ENCODE results near the gene TRAPPC14.

The TRAPPC14 gene

DNA sequence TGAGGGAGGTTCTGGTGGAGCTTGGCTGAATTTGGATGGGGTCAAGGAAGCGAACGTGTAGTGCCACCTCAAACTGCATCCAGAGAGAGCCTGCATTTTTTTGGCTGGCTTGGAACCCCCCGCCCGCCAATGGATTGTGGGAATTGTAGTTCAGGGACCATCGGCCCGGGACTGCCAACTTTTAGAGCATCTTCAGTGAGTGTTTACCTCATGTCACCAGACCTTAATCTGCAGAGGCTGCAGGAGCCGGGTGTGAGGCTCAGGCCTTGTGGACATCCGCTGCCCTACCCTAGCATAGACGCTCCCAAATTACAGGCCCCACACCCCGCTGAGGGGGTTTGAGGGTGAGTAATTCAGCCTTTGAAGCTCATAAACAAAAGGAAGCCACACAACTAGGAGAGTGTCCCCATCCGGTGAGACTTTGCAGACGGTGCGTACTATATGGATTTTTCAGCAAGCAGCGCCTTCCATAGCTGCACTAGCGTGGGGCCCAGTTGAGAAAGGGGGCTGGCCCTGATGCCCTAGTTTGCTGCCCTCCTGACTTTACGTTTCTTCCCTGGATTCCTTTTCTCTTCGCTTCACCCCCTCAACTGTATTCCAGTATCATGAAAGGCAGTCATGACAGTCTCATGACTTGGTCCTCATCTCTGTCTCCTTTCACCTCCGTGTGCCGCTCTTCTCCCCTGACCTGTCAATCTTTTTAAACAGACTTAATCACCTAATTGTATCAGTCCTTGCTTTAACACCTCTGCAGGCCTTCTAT, 38.4 kb downstream of the TRAPPC14 start (continued):
- TF ChIP-seq EGR2 (tag by site-specific recombination; IDR thresholded peaks at IDR 0.05; ENCODE audit: low read depth) (no peak), ZNF654 (tag by site-specific recombination; IDR thresholded peaks at IDR 0.05; ENCODE audit: low read depth) (no peak), ZNF146 (tag by site-specific recombination; IDR thresholded peaks at IDR 0.05) (no peak), ZNF544 (tag by site-specific recombination; IDR thresholded peaks at IDR 0.05) (no peak), ZNF23 (tag by site-specific recombination; IDR thresholded peaks at IDR 0.05; ENCODE audit: borderline replicate concordance) (no peak), KLF9 (tag by site-specific recombination; IDR thresholded peaks at IDR 0.05; ENCODE audit: low read depth) (peak; percentile 64), TCF7L2 (IDR thresholded peaks at IDR 0.05; ENCODE audit: borderline replicate concordance, low read depth, low read length) (0 out of 2 replicates have a peak, but pooled peaks have one; percentile 27), ZNF529 (tag by site-specific recombination; IDR thresholded peaks at IDR 0.05; ENCODE audit: insufficient replicate concordance) (no peak), ZNF292 (tag by site-specific recombination; IDR thresholded peaks at IDR 0.05; ENCODE audit: borderline replicate concordance, low read depth) (no peak), ZNF311 (tag by site-specific recombination; IDR thresholded peaks at IDR 0.05; ENCODE audit: borderline replicate concordance) (no peak), ZNF175 (tag by site-specific recombination; IDR thresholded peaks at IDR 0.05) (no peak), ZBTB7A (tag by site-specific recombination; IDR thresholded peaks at IDR 0.05; ENCODE audit: low read depth) (no peak), ZBTB21 (tag by site-specific recombination; IDR thresholded peaks at IDR 0.05) (no peak), ZNF248 (tag by site-specific recombination; IDR thresholded peaks at IDR 0.05) (no peak), SCRT2 (tag by site-specific recombination; IDR thresholded peaks at IDR 0.05) (no peak), ZFHX2 (tag by site-specific recombination; conservative IDR thresholded peaks at IDR 0.05) (no peak), ZFP37 (tag by site-specific recombination; IDR thresholded peaks at IDR 0.05) (no peak), ZNF10 (tag by site-specific recombination; IDR thresholded peaks at IDR 0.05) (no peak), ZNF664 (tag by site-specific recombination; IDR thresholded peaks at IDR 0.05) (no peak), YY2 (tag by site-specific recombination; IDR thresholded peaks at IDR 0.05) (0 out of 2 replicates have a peak, but pooled peaks have one; percentile 27), ZNF133 (tag by site-specific recombination; IDR thresholded peaks at IDR 0.05) (no peak), ZNF521 (tag by site-specific recombination; IDR thresholded peaks at IDR 0.05) (no peak), HOXA7 (CRISPR knock-in tag; IDR thresholded peaks at IDR 0.05; ENCODE audit: borderline replicate concordance) (no peak), FEZF1 (tag by site-specific recombination; IDR thresholded peaks at IDR 0.05) (no peak), ZNF785 (tag by site-specific recombination; IDR thresholded peaks at IDR 0.05) (no peak), HOXD13 (CRISPR knock-in tag; IDR thresholded peaks at IDR 0.05; ENCODE audit: borderline replicate concordance) (no peak), ZSCAN16 (tag by site-specific recombination; IDR thresholded peaks at IDR 0.05) (no peak), ZNF548 (tag by site-specific recombination; IDR thresholded peaks at IDR 0.05) (no peak), REPIN1 (tag by site-specific recombination; IDR thresholded peaks at IDR 0.05; ENCODE audit: low read depth) (no peak), ZBTB17 (tag by site-specific recombination; IDR thresholded peaks at IDR 0.05) (peak; percentile 82)
- TF ChIP-seq, protein P1, sequence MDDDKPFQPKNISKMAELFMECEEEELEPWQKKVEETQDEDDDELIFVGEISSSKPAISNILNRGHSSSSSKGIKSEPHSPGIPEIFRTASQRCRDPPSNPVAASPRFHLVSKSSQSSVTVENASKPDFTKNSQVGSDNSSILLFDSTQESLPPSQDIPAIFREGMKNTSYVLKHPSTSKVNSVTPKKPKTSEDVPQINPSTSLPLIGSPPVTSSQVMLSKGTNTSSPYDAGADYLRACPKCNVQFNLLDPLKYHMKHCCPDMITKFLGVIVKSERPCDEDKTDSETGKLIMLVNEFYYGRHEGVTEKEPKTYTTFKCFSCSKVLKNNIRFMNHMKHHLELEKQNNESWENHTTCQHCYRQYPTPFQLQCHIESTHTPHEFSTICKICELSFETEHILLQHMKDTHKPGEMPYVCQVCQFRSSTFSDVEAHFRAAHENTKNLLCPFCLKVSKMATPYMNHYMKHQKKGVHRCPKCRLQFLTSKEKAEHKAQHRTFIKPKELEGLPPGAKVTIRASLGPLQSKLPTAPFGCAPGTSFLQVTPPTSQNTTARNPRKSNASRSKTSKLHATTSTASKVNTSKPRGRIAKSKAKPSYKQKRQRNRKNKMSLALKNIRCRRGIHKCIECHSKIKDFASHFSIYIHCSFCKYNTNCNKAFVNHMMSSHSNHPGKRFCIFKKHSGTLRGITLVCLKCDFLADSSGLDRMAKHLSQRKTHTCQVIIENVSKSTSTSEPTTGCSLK (tag by site-specific recombination; IDR thresholded peaks at IDR 0.05) = no peak
- TF ChIP-seq, protein P2, sequence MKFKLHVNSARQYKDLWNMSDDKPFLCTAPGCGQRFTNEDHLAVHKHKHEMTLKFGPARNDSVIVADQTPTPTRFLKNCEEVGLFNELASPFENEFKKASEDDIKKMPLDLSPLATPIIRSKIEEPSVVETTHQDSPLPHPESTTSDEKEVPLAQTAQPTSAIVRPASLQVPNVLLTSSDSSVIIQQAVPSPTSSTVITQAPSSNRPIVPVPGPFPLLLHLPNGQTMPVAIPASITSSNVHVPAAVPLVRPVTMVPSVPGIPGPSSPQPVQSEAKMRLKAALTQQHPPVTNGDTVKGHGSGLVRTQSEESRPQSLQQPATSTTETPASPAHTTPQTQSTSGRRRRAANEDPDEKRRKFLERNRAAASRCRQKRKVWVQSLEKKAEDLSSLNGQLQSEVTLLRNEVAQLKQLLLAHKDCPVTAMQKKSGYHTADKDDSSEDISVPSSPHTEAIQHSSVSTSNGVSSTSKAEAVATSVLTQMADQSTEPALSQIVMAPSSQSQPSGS (tag by site-specific recombination; IDR thresholded peaks at IDR 0.05; ENCODE audit: low read depth) = no peak
- TF ChIP-seq, protein P3, sequence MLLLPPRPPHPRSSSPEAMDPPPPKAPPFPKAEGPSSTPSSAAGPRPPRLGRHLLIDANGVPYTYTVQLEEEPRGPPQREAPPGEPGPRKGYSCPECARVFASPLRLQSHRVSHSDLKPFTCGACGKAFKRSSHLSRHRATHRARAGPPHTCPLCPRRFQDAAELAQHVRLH (tag by site-specific recombination; IDR thresholded peaks at IDR 0.05) = no peak; the same call in 1 of the 2 replicates
- TF ChIP-seq, protein P4, sequence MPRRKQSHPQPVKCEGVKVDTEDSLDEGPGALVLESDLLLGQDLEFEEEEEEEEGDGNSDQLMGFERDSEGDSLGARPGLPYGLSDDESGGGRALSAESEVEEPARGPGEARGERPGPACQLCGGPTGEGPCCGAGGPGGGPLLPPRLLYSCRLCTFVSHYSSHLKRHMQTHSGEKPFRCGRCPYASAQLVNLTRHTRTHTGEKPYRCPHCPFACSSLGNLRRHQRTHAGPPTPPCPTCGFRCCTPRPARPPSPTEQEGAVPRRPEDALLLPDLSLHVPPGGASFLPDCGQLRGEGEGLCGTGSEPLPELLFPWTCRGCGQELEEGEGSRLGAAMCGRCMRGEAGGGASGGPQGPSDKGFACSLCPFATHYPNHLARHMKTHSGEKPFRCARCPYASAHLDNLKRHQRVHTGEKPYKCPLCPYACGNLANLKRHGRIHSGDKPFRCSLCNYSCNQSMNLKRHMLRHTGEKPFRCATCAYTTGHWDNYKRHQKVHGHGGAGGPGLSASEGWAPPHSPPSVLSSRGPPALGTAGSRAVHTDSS (tag by site-specific recombination; IDR thresholded peaks at IDR 0.05) = no peak
- TF ChIP-seq, protein P5, sequence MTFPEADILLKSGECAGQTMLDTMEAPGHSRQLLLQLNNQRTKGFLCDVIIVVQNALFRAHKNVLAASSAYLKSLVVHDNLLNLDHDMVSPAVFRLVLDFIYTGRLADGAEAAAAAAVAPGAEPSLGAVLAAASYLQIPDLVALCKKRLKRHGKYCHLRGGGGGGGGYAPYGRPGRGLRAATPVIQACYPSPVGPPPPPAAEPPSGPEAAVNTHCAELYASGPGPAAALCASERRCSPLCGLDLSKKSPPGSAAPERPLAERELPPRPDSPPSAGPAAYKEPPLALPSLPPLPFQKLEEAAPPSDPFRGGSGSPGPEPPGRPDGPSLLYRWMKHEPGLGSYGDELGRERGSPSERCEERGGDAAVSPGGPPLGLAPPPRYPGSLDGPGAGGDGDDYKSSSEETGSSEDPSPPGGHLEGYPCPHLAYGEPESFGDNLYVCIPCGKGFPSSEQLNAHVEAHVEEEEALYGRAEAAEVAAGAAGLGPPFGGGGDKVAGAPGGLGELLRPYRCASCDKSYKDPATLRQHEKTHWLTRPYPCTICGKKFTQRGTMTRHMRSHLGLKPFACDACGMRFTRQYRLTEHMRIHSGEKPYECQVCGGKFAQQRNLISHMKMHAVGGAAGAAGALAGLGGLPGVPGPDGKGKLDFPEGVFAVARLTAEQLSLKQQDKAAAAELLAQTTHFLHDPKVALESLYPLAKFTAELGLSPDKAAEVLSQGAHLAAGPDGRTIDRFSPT (tag by site-specific recombination; IDR thresholded peaks at IDR 0.05) = peak; percentile 22; the same call in 1 of the 2 replicates

All from HEK293 (cell line).